Myocyte (in vitro differentiated cells): ENCODE data around the gene CLIC4. TPM values are rescaled to one million over a fixed set of nuclear protein-coding genes. Genes with fewer than 3 reads are reported as not detected.
"Not testable (repeated sequence)": the region's sequence is repeated elsewhere in the genome, so short reads cannot be mapped to it uniquely, and the experiment has no call there.

Source experiments
- DNase-seq: peaks from one replicate; pipeline ENCODE4 v3.0.0-alpha.2; 2012; ENCODE audit warnings: low read depth
- total RNA-seq: library from RNA; depleted of rRNA; stranded (reverse); fragments of >200 nt; gene quantifications from 2 replicates; pipeline ENCODE4 v1.2.3, GENCODE V29; 2014

CLIC4 gene
- total RNA-seq, 1 donor from 2014 or later, result 910 TPM

DNA sequence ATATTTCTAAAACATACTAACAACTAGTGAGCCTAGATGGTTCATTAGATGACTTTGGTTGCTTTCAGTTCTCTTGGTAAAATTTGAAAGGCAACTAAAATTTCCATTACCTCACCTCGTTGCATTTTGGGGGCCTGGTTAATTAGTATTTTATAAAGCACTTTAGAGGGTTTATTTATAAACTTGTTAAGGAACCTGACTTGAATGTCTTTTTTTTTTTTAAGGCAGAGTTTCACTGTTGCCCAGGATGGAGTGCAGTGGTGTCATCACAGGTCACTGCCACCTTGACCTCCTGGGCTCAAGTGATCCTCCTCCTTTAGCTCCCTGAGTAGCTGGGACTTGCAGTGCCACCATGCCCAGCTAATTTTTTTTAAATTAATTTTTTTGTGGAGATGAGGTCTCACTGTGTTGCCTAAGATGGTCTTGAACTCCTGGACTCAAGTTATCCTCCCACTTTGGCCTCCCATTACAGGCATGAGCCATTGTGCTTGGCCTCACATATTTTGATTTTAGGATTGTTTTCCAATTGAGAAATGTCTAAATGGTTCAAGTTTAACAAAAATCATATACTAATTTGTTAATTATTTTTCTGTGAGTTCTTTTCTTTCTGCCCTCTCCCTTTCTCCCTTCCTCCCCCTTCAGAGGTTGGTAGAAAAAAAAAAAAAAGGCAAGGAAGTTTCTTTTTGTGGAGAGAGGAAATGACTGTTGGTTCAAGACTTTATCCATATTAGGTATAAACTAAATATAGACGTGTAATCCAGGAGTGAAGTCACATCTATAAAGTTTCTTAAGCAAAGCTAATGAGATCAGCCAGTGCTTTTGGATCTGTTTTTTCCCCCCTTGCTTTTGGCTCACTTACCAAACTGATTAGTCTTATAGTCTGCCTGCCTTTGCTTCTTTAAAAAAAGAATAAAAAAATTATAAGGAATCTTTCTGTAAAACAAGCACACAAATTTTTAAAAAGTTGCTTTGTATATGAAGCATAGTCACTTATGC, 24.7 kb downstream of the CLIC4 start:
- peak; percentile 83 for DNase-seq

DNA sequence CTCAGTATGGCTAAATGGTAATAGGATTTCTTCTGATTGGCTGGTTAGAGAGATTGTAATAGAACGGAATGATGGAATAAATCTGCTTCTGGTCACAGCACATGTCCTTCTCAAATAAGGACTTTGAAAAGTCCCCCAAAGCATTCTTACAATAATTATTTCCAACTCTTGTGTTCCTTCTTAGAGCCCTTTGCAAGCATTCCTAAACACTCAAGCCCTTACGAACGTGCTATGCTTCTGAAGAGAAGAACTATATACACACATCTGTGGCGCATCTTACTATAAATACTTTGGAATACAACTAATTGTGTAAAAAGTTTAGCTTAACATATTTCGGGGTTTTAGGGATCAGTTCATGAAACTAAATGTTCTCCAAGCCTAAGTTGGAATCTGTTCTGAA, 25.6 kb downstream of the CLIC4 start:
- peak; percentile 23 for DNase-seq

DNA sequence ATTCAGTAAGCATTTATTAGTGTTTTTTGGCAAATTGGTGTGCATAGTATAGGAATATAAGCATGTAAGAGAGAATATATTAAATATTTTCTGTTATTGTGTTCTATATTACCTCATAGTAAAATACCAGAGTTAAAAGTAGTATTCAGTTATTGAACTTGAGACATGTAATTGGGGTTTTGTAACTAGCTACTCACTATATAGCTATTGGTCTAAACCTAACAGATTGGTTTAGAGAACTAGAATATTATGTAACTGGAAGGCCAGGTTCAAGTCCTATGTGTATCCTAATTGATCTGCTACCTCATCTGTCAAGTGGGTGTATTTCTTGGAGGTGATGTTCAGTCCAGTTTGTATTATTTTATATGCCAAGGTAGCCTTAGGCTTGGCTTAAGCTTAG, 26.3 kb downstream of the CLIC4 start:
- no peak for DNase-seq

DNA sequence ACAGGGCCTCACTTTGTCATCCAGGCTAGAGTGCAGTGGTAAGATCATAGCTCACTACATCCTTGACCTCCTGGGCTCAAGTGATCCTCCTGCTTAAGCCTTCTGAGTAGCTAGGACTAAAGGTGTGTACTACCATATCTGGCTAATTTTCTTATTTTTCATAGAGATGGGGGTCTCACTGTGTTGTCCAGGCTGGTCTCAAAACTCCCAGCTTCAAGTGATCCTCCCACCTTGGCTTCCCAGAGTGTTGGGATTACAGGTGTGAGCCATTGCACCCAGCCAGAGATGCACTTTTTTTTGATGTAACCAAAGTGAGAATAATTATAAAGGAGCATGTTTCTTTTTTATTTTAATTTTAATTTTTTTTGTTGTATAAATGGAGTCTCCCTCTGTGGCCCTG, 28.4 kb downstream of the CLIC4 start:
- no peak for DNase-seq

DNA sequence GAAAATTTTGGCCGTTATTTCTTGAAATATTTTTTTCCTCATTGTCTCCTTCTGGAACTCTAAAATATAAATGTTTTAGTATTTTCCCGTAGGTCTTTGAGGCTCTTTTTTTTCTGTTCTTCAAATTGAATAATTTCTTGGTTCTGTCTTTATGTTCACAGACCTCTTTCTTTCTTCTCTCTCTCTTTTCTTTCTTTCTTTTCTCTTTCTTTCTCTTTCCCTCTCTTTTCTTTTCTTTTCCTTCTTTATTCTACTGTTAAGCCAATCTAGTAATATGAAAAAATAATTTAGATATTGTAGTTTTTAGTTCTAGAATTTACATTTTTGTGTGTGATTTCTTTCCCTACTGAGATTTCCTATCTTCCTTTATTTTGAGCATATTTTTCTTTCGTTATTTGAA, 30.1 kb downstream of the CLIC4 start:
- DNase-seq, result no peak

DNA sequence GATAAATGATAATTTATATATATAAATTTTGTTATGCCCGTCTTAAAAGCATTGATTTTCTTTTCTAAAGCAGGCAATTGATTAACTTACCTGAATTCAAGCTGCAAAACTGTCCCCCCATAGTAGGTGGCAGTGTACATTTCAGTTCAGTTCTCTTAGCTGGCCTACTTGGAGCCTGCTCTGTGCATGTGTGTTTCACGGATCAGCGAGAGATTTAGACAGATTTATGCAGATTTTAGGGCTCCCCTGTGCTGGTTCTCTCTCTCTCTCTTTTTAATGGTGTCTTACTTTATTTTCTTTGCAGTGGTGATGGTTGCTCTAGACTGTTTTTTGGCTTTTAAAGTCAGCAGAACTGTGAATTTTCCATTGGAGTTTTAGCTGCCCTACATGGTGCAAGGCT, 30.7 kb downstream of the CLIC4 start:
- DNase-seq, result no peak

DNA sequence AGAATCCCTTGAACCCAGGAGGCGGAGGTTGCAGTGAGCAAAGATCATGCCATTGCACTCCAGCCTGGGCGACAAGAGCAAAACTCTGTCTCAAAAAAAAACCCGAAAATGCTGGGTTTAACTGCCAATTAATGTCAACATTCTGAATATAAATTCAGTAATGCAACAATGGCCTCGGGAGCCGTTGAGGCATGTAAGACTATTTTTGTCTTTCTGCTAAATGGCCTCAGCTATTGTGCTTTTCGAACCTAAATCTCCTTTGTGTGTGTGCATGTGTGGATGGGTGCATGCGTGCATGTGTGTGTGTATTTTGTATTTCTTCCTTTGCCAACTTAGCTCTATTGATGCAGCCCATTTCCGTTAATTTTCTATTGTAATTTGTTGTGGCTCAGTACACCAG, 31.6 kb downstream of the CLIC4 start:
- DNase-seq, result no peak

DNA sequence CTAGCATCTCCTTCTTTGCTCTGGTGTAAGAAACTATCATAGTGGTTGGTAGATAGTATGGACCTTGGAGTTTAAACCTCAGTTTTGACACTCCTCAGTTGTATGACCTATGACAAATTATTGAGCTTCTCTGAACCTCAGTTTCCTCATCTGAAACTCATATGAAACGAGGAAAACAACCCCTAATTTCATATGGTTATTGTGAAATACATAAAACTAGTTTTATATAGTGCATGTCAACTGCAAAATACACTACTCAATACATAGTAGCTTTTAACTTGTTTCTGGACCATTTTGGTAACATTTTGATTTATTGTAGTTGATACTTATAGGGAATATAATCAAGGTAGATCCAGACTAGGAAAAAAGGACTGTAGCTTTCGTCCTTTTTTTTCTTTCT, 32.9 kb downstream of the CLIC4 start:
- no peak for DNase-seq

DNA sequence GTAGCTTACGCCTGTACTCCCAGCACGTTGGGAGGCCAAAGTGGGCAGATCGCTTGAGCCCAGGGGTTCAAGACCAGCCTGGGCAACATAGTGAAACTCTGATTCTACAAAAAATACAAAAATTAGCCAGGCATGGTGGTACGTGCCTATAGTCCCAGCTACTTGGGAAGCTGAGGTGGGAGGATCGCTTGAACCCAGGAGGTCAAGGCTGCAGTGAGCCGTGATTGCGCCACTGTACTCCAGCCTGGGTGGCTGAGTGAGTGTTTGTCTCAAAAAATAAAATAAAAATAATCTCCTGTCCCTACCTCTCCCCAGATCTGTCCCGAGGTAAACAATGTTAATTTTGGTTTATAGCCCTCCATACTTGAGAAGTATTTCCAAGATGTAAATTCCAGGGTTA, 34.0 kb downstream of the CLIC4 start:
- DNase-seq, result not testable (repeated sequence)

DNA sequence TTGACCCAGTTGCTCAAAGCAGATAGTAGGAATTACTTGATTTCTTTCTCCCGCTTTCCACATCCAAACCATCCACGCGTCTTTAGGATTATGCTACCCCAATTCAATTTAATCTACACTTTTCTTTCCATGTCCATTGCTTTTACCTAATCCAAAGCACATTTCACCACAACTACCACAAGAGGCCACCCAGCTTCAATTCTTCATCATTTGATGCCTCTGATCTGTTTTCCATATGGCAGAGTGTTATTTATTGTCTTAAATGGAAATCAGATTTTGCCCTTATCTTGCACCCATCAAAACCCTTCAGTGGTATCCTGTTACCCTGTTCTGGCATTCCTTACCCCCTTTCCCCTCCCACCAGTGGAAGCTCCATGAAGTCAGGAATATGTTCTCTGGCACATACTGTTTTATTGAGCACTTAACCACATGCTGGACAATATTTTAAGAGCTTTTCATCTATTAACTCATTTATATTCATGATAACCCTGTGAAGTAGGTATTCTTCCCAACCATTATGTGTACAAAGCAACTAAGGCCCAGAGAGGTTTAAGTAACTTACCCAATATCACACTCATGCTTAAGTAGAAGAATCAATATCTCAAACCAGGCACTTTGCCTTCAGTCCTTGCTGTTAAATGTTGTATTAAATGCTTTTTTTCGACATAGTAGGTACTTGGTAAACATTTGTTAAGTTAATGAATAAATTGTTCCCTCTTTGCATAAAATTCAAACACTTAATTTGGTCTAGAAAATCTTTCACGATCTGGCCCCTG, 34.6 kb downstream of the CLIC4 start:
- DNase-seq, result no peak

DNA sequence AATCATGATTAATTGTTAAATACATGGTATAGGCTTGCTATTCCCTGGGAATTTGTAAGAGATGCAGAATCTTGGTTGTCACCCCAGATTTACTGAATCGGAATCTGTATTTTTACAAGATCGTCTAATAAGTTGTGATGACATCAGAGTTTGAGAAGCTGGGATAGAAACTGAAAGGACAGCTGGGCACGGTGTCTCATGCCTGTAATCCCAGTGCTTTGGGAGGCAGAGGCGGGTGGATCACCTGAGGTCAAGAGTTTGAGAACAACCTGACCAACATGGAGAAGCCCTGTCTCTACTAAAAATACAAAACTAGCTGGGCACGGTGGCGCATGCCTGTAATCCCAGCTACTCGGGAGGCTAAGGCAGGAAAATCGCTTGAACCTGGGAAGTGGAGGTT, 35.4 kb downstream of the CLIC4 start:
- not testable (repeated sequence) for DNase-seq

DNA sequence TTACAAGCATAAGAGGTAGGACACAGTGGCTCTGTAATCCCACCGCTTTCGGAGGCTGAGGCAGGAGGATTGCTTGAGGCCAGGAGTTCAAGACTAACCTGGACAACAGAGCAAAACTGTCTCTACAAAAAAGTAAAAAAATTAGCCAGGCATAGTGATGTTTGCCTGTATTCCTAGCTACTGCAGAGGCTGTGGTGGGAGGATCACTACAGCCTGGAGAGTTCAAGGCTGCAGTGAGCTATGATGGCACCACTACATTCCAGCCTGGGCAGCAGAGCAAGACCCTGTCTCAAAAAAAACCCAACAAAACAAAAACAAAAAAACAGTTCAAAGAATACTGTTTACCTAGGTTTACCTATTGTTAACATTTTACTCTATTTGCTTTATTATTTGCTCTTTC, 37.4 kb downstream of the CLIC4 start:
- DNase-seq, result no peak

DNA sequence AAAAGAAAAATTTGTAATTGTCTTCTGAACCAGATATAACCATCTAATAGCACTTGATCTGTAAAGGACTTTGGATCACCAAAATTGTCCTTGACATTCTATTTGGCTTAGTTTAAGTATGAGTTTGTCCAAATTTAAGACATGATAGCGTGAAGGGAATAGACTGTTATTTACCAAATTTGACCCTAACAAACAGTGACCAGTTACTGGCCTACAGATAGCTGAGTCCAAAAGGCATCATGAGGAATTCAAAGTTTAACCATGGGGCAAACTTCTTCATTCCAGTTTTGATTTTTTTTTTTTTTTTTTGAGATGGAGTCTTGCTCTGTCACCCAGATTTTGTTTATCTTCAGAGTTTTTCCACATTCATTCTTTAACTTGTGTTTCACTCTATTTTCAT, 38.5 kb downstream of the CLIC4 start:
- DNase-seq, result no peak

DNA sequence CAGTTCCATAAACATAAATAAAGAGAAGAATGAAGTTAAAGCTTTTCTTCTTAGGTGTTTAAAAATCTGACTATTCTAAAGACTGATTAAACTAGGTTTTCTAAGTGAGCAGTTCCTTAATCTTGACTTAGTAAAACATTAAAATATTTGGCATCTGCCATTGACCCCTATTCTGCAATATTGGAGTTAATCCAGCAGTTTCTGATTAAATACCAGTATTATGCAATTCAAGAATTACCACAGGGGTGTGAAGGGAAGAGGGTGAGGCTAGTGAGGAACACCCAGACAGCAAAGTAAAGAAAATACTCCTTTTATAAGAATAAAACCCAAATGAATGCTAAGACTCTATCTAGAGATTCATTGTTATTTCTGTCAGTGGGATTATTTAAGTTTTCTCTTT, 40.9 kb downstream of the CLIC4 start:
- no peak for DNase-seq

DNA sequence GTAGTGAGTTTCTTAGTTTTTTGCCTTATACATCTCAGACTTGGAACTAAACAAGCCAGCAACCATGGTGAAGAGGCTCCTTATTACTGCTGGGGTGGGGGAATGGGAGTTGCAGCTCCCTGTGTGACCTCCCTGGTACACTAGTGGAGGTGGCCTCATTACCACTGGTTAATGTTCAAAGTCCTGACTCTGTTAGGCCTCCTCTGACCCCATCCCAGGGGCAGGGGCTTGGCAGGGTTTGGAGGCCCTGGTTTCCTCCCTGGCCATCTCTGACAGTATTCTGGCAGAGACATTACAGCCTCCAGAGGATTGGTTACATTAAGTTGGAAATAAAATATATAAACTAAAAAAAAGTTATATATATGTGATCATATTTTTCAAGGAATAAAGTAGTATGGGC, 45.2 kb downstream of the CLIC4 start:
- DNase-seq, result no peak

DNA sequence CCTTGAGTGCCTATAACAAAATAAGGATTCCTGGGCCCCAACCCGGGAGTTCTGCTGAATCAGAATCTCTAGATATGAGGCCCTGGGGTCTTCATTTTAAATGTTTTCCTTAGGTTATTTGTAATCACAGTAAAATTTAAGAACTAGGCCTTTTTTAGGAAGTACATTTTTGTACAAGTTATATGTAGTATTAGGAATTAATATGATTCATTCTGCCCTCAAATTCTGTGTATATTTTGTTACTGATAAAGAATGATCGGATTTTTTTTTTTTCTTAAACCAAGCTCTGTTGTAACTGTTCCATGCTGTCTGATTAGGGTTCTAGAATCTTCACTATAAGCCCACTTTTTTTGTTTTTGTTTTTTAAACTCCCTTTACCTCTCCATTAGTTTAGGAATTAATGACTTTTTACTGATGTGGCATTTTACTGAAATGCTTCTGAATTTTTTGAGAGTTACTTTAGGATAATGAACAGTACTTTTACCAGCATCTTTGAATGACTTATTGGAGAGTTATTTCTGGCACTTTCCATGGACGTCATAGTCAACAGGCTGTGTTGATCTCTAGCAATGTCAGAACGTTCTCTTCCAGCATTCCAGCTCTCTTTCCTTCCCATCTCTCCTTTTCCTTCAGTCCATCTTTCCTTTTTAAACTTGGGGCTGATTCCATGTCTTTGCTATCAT, 48.3 kb downstream of the CLIC4 start:
- peak; percentile 54 for DNase-seq

DNA sequence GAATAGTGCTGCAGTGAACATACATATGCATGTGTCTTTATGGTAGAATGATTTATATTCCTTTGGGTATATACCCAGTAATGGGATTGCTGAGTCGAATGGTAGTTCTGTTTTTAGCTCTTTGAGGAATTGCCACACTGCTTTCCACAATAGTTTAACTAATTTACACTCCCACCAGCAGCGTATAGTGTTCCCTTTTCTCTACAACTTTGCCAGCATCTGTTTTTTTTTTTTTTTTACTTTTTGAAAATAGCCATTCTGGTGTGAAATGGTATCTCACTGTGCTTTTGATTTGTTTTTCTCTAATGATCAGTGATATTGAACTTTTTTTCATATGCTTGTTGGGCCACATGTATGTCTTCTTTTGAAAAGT, 48.9 kb downstream of the CLIC4 start:
- not testable (repeated sequence) for DNase-seq

DNA sequence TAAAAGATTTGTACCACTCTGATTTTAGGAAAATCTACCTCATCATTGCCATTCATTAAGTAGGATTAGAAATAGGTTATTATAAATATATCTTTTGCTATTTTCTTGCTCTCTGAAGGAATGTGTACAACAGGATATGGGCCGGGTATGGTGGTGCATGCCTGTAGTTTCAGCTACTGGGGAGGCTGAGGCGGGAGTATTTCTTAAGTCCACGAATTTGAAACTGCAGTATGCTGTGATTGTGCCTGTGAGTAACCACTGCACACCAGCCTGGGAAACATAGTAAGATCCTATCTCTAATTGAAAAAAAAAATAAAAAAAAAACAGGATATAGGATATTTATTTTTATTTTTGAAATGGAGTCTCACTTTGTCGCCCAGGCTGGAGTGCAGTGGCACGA, 50.0 kb downstream of the CLIC4 start:
- DNase-seq, result no peak

DNA sequence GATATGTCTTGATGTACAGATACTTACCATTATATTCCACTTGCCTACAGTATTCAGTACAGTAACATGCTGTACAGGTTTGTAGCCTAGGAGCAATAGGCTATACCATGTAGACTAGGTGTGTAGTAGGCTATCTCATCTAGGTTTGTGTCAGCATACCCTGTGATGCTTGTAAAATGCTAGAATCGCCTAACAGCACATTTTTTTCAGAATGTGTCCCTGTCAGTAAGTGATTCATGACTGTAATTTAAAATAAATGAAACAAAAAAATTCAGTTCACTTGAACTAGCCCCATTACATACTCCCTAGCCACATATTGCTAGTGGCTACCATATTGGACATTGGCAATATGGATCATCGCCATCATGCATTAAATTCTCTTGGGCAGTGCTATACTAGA, 51.3 kb downstream of the CLIC4 start:
- DNase-seq, result no peak

DNA sequence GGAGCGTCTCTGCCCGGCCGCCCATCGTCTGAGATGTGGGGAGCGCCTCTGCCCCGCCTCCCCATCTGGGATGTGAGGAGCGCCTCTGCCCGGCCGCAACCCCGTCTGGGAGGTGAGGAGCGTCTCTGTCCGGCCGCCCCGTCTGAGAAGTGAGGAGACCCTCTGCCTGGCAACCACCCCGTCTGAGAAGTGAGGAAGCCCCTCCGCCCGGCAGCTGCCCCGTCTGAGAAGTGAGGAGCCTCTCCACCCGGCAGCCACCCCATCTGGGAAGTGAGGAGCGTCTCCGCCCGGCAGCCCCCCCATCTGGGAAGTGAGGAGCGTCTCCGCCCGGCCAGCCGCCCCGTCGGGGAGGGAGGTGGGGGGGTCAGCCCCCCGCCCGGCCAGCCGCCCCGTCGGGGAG, 54.0 kb downstream of the CLIC4 start:
- not testable (repeated sequence) for DNase-seq

DNA sequence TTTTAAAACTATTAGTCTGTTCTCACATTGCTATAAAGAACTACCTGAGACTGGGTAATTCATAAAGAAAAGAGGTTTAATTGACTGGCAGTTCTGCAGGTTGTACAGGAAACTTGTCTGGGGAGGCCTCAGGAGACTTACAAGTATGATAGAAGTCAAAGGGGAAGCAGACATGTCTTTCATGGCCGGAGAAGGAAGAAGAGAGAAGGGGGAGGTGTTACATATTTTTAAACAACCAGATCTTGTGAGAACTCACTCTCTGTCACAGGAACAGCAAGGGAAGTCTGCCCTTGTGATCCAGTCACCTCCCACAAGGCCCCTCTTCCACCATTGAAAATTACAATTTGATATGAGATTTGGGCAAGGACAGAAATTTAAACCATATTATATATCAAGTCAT, 55.9 kb downstream of the CLIC4 start:
- DNase-seq, result no peak

DNA sequence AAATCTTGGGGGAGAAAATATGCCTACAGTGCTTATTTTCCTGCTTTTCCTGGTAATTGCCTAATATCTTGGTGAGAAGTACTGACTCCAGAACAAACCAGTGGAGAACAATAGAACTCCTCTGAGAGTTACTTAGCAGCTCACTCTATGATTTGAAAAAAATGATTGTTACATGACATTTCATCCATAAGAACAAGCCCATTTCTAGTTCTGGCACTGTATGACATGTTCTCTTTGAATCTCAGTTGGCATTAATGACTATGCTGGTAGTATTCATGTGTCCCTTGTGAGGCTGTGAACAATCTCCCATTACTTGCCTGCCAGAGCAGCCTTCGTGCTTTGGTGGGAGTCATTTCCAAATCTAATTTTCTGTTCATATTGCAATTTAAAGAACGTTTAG, 58.0 kb downstream of the CLIC4 start:
- no peak for DNase-seq
